ENCODE measurements around the gene MOGAT2. TPM values are rescaled to one million over a fixed set of nuclear protein-coding genes. Genes with fewer than 3 reads are reported as not detected.
"Not testable (repeated sequence)": the region's sequence is repeated elsewhere in the genome, so short reads cannot be mapped to it uniquely, and the experiment has no call there.

MOGAT2 gene
- total RNA-seq, 4 donors from 2014 or later: 30.5 to 598 (median 448) TPM

GRCh38 chr11:75678620-75679259 is 38.9 kb upstream of the MOGAT2 start:
- DNase-seq: no peak
- H3K4me1 ChIP-seq: no peaks in the 10 kb centered on the region
- no peak overlapping the region for H3K4me3 ChIP-seq
- H3K27ac ChIP-seq: no peak overlapping the region
- H3K9me3 ChIP-seq: no peaks in the 10 kb centered on the region
- no peaks in the 10 kb centered on the region for H3K27me3 ChIP-seq
- no peaks in the 10 kb centered on the region for H3K36me3 ChIP-seq
- no peak for TF ChIP-seq CTCF (IDR thresholded peaks at IDR 0.05)
- TF ChIP-seq POLR2A (IDR thresholded peaks at IDR 0.05): no peak

- Histone ChIP-seq H3K27me3 (no peaks in the 10 kb centered on the region), H3K36me3 (no peaks in the 10 kb centered on the region), H3K4me1 (no peaks in the 10 kb centered on the region), H3K9me3 (no peaks in the 10 kb centered on the region), H3K4me3 (no peak overlapping the region), H3K27ac (no peak overlapping the region)
- no peak for TF ChIP-seq POLR2A (IDR thresholded peaks at IDR 0.05)
- TF ChIP-seq CTCF (IDR thresholded peaks at IDR 0.05): no peak
- no peak for DNase-seq
These were observed 38.1 kb upstream of the MOGAT2 start for GRCh38 chr11:75679566-75679965.

GRCh38 chr11:75683856-75684255 is 33.8 kb upstream of the MOGAT2 start:
- not testable (repeated sequence) for DNase-seq, H3K27ac ChIP-seq, H3K36me3 ChIP-seq, H3K4me3 ChIP-seq, H3K27me3 ChIP-seq, H3K4me1 ChIP-seq, H3K9me3 ChIP-seq

GRCh38 chr11:75689863-75690609 is 27.6 kb upstream of the MOGAT2 start:
- Histone ChIP-seq H3K9me3 (no peaks in the 10 kb centered on the region), H3K4me3 (no peak overlapping the region), H3K4me1 (no peaks in the 10 kb centered on the region), H3K27me3 (no peaks in the 10 kb centered on the region), H3K27ac (no peak overlapping the region), H3K36me3 (no peaks in the 10 kb centered on the region)
- DNase-seq: no peak
- TF ChIP-seq POLR2A (IDR thresholded peaks at IDR 0.05) (no peak), CTCF (IDR thresholded peaks at IDR 0.05) (no peak)

- Histone ChIP-seq H3K27me3 (no peaks in the 10 kb centered on the region), H3K27ac (no peak overlapping the region), H3K36me3 (no peaks in the 10 kb centered on the region), H3K4me3 (no peak overlapping the region), H3K4me1 (no peaks in the 10 kb centered on the region), H3K9me3 (no peaks in the 10 kb centered on the region)
- no peak for DNase-seq
- no peak for TF ChIP-seq CTCF (IDR thresholded peaks at IDR 0.05)
- TF ChIP-seq POLR2A (IDR thresholded peaks at IDR 0.05): no peak
These were observed 25.8 kb upstream of the MOGAT2 start for GRCh38 chr11:75691804-75692203.

- no peak overlapping the region for H3K27ac ChIP-seq
- no peaks in the 10 kb centered on the region for H3K4me1 ChIP-seq
- DNase-seq: no peak
- H3K36me3 ChIP-seq: no peaks in the 10 kb centered on the region
- no peaks in the 10 kb centered on the region for H3K27me3 ChIP-seq
- no peaks in the 10 kb centered on the region for H3K9me3 ChIP-seq
- TF ChIP-seq POLR2A (IDR thresholded peaks at IDR 0.05): no peak
- TF ChIP-seq CTCF (IDR thresholded peaks at IDR 0.05): no peak
- H3K4me3 ChIP-seq: no peak overlapping the region
These were observed 19.6 kb upstream of the MOGAT2 start for GRCh38 chr11:75697906-75698581.

All from Peyer's patch (tissue), 4 donors.